HG02943 (cell line): ENCODE results near the gene GLB1L3.

Source experiments
- ATAC-seq: cut with Tn5 transposase; IDR thresholded peaks from one replicate; pipeline ENCODE4 v1.9.1; 2021; ENCODE audit warnings: mild to moderate bottlenecking, low read depth, moderate library complexity; ENCODE audit not compliant: unreplicated experiment

The GLB1L3 gene

DNA sequence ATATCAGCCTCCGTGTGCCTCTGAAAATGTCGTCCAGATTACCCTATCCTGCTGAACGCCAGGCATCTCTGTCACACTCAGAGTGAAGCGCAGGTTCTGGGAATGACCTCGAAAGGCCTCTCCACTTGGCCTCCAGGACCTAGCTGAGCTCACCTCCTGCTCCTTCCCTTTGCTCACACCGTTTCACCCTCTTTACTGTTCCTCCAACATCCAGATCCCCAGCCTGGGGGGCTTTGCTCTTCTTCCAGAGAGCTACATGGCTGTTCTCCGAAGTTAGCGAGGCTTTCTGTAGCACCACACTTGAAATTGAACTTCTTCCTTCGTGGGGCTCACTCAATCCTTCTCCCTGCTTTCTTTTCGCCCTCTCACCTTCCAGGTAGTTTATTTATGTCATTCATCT is 83.5 kb downstream of the GLB1L3 start:
- no peak for ATAC-seq

DNA sequence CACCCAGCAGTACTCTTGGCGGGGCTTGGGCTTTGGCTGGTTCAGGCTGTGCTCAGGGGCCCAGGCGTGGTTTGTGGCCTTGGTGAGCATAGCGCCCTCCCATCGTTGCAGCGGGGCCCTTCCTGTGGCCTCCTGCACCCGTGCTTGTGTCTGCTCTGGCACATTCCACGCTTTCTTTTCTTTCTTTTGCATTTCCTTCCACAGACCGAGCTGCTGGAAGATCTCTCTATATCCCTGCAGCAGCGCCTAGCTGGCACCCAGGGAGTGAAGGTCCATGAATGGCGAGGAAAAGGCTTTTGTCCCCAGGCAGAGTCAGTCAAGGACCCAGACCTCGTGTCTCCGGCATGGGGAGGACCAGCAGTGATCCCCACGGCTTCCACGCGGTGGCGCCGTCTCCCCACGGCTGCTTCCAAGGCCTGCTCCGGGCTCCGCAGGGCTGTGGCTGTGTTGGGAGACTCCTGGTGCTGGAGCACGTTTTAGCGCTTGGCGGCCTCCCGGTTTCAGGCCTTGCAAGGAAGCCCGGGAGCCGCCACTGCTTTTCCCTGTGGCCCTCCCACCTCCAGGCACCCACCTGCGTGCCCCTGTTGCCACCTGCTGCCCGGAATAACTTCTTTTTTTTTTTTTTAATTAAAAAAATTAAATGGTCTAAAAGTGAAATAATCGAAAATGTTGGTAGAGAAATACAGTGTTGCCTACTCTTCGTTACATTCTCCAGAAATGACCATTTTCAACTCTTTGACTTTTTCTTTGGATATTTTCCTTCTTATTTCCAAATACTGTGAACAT is 84.1 kb downstream of the GLB1L3 start:
- no peak for ATAC-seq

DNA sequence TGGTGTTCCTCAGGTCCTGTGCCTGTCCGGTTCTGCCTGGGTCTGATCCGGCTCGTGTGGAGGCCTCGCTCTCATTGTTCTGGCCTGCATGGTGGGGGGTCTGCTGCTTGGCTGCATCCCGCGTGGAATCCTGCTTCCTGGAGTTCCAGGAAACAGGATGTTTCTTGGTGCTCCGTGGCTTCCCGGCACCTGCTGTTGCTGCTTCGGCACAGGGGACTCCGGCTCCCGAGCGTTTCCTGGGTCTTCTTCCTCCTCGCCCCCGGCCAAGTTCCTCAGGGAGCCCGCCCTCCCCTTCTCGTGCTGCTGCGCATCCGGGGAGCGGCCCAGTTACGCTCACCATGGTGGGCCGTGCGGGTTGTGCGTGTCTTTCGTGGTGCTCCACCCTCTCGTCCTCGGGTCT is 85.5 kb downstream of the GLB1L3 start:
- no peak for ATAC-seq

DNA sequence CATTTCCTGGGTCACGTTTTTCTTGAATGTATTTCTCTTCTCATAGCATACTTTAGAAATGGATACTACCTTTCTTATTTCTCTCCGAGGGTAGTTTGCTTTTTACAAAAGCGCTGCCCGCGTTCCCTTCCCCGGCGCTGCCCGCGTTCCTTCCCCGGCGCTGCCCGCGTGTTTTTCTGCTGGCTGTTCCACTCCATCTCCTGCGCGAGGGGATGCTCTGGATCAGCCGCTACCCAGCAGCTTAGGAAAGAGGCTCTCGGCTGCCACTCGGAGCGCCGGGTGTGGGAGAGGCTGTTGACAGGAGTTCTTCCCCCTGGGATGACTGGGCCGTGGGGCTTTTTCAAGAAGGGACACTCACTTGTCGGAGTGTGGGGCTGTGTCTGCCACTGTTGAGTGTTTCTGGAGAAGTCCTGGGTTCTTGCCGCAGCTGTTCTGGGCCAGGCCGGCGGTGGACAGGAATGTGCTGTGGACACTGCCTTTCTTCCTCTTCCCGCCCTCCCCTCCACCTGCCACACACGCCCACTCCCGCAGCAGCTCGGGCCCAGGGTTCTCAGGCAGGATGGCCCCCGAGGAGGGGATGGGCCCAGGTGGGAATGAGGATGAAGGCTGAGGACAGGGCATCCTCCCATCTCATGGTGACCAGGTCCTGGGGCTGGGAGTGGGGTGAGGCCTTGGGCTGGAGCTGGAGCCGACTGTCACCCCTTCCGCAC is 86.2 kb downstream of the GLB1L3 start:
- ATAC-seq = no peak

DNA sequence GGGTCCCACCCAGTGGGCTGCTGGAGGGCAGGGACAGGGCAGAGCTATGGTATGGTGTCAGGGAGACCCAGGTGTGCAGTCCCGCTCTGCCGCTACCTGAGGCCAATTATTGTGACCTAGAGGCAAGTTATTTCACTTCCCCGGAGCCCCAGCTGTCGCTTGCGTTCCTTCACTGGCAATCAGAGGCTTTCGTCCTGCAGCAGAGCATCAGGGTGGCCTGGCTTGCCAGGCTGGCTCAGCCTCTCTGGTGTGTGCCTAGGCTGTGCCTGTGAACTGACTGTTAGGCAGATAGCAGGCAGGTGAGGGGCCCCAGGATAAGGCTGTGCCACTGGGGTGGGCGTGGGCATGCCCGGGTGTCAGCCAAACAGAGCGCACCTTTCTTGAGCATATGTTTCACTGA is 87.0 kb downstream of the GLB1L3 start:
- no peak for ATAC-seq

DNA sequence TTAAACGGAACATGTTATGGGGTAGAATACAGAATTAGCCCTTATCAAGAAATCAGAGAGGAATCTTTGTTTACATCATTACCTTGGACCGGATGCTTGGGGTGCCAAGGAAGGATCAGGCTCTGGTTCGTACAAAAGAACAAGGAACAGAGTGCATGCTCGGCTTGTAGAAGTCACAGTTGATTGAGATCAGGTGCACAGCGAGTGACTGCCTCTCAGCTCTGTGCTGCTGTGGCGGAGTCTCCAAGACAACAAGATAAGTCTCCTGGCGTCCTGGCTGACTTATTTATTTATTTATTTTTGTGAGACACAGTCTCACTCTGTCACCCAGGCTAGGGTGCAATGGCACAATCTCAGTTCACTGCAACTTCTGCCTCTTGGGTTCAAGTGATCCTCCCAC is 87.4 kb downstream of the GLB1L3 start:
- no peak for ATAC-seq

DNA sequence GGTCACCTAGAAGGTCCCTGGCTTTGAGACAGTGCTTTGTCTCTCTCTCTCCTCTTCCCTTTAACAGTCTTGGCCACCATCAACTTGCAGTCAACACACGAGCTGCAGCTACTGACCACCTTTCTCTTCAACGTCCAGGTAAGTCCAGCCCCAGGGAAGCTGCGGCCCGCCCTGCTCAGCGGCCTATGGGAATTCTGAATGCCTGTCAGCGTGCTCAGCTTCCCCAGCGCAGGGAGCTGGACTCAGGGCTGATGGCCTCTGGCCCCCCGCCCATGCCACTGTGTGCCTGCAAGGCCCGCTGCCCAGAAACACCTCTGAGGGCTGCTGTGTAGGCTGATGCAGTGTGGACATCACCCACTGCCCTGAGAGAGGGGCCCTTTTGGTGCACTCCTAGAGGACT is 88.1 kb downstream of the GLB1L3 start:
- no peak for ATAC-seq

DNA sequence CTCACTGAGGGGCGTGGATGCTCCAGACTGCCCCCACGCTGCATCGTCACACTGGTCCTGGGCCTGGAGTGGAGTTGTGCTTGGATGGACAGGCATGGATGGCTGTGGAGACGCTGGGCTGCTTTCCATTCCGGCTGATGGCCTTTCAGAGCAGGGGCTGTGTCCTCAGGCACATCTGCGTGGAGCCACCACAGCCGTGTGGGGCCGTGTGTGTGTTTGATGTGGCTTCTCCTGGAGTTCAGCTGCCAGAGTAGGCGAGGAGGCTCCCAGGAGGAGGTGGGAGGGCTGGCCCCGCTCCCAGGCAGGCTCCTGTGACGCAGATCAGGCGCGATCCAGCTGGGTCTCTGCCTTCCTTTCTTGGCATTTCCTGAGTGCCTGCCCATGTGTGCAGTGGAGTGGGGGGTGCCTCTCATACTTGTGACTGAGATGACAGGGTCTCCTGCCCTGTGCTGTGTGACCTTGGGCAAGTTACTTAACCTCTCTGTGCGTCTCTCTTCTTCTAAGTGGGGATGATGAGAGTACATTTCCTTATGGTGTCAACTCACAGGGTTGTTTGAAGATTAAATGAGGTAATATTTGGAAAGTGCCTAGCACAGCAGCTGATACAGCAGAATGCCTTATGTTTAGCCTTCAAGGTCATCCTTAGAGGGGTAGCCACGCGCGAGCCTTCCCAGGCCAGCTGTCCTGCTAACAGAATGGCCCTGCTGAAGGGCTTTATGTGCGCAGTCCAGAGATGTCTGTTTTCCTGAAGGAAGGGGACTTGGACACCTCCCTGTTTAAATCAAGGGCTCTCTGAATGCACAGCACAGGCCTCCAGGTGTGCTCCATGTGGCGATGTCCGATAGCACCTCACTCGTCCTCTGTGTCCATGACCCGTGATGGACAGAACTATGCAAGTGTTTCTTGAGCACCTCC is 89.1 kb downstream of the GLB1L3 start:
- no peak for ATAC-seq

DNA sequence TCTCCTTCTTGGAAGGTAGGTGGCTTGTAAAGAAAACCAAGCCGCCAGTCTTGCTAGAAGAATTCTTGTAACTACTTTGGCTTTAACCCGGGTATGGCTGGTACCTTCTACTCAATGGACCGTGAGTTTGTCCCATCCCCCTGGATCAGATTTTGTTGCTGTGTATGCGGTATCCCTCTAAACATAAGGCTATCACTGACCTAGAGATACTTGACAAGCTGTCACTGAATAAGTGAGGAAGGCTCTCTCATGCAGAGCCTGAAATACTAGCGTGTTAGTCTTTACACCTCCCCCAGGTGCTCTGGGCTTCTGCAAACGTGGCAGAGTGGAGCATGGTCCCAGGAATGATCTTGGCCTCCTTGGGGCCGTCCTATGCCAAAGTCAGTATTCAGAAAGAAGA is 90.1 kb downstream of the GLB1L3 start:
- no peak for ATAC-seq

DNA sequence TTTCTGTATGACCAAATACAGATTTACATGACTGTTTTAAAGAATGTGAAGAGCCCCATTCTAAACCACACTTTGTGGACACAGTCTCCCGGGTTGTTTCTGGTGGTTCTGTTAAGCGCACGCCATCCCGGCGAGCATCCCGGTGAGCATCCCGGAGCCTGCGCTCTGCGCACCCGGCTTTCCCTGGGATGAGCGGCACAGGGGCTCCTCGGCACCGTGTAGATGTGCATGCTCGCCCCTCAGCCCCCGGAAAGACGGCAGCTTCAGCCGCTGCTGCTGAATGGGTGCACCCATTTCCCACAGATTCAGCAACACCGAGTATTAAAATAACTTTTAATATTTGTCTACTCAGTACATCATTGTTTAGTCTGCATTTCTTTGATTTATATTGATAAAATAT is 91.6 kb downstream of the GLB1L3 start:
- ATAC-seq = no peak
